Prostate gland (tissue), 2 donors: ENCODE measurements around the gene PATZ1.

Experiments used
- POLR2A ChIP-seq: fragments of 450-650 bp; IDR thresholded peaks from one replicate; pipeline ENCODE4 v1.6.1; 2016; ENCODE audit warnings: antibody characterized with exemption, mild to moderate bottlenecking
- TF ChIP-seq, protein P1 (sequence below), 4 experiments: fragments of 200-600 bp in 2 of 4; fragments of 450-650 bp in 2 of 4; sonication (generic) in 2 of 4; IDR thresholded peaks; 1 replicate in 3 of 4; 2 replicates in 1 of 4; pipeline ENCODE4 v1.5.1; 2016 to 2019; ENCODE audit warnings: antibody characterized with exemption in 4 of 4, mild to moderate bottlenecking in 2 of 4, moderate library complexity in 2 of 4

DNA sequence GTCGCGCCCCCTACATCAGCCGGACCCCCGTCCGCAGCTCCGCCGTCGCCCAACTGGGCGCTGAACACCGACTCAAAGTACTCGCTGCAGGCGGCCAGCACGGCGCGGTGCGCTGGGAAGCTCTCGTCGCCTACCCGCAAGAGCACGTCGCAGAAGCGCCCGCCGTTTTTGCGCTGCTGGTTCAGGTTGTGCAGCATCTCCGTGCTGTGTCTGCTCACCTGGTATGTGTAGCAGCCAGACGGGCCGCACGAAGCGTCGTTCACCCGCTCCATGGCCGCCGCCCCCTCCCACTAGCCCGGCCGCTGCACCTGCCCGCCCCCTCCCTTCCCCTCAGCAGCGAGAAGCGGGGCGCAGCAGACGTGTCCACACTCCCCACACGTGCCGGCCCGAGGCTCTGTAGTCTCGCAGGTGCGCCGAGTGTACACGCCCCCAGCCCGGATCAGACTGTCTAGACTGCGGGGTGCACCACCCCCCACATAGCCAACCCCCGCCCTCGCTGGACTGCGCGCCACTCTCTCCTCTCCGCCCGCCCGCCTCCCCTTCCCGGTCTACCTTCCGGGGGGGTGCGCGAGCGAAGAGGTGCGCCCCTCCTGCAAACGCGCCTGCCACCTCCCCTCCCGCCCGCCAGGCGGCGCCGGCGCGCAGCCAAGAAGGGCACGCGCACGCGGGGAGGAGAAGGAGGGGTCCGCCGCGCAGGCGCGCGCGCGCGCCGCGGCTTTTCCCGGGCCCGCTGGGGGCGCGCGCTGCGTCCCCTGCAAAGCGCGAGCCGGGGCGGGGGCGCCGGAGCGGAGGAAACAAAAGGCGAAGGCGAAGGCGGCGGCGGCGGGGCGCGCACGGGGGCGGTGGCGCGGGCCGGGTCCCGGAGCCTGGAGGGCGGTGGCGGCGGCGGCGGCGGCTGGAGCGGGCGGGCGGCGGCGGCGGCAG is 553 bp downstream of the PATZ1 start:
- TF ChIP-seq, protein P1, sequence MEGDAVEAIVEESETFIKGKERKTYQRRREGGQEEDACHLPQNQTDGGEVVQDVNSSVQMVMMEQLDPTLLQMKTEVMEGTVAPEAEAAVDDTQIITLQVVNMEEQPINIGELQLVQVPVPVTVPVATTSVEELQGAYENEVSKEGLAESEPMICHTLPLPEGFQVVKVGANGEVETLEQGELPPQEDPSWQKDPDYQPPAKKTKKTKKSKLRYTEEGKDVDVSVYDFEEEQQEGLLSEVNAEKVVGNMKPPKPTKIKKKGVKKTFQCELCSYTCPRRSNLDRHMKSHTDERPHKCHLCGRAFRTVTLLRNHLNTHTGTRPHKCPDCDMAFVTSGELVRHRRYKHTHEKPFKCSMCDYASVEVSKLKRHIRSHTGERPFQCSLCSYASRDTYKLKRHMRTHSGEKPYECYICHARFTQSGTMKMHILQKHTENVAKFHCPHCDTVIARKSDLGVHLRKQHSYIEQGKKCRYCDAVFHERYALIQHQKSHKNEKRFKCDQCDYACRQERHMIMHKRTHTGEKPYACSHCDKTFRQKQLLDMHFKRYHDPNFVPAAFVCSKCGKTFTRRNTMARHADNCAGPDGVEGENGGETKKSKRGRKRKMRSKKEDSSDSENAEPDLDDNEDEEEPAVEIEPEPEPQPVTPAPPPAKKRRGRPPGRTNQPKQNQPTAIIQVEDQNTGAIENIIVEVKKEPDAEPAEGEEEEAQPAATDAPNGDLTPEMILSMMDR (IDR thresholded peaks at IDR 0.05), result peak; percentile 89 to 97 (median 96)
- peak; percentile 28 for TF ChIP-seq POLR2A
